Cardiac fibroblast (primary cell): ENCODE measurements around the gene ODAD4.

Experiments
- DNase-seq, 2 donors: peaks; one replicate each; pipeline versions ENCODE4 v3.0.0 to v3.0.0-alpha.2; 2010; ENCODE audit warnings: low read depth in 2 of 2
- H3K4me3 ChIP-seq, 2 donors: replicated peaks in 1 of 2; 1 replicate in 1 of 2; 2 replicates in 1 of 2; pipeline ENCODE4 v1.5.1; 2011; ENCODE audit warnings: low read depth in 2 of 2, low read length in 2 of 2, mild to moderate bottlenecking in 2 of 2, moderate library complexity in 1 of 2
- CTCF ChIP-seq: IDR thresholded peaks from one replicate; pipeline ENCODE4 v1.5.1; 2011; ENCODE audit warnings: low read depth, mild to moderate bottlenecking, low read length, inconsistent platforms

The ODAD4 gene

GRCh38 chr17:41977991-41978390 is 47.6 kb downstream of the ODAD4 start:
- no peak for DNase-seq
- no peak overlapping the region for H3K4me3 ChIP-seq
- TF ChIP-seq CTCF, result no peak

- TF ChIP-seq CTCF, result no peak
- DNase-seq, result peak in 1 of 2 donors; percentile 35
- H3K4me3 ChIP-seq, result no peak overlapping the region
Measured at GRCh38 chr17:41982026-41982760, 51.8 kb downstream of the ODAD4 start.

- DNase-seq, result no peak
- TF ChIP-seq CTCF, result no peak
- H3K4me3 ChIP-seq, result no peak overlapping the region
Measured at GRCh38 chr17:41984454-41984853, 54.0 kb downstream of the ODAD4 start.

- TF ChIP-seq CTCF, result no peak
- no peak for DNase-seq
- H3K4me3 ChIP-seq, result no peak overlapping the region
Measured at GRCh38 chr17:41985919-41986318, 55.5 kb downstream of the ODAD4 start.

GRCh38 chr17:41986634-41987033 is 56.2 kb downstream of the ODAD4 start:
- no peak for TF ChIP-seq CTCF
- no peak for DNase-seq
- H3K4me3 ChIP-seq, result no peak overlapping the region

GRCh38 chr17:41987642-41988041 is 57.2 kb downstream of the ODAD4 start:
- no peak for DNase-seq
- H3K4me3 ChIP-seq, result no peak overlapping the region
- TF ChIP-seq CTCF, result no peak

- H3K4me3 ChIP-seq, result no peak overlapping the region
- no peak for TF ChIP-seq CTCF
- DNase-seq, result no peak
Measured at GRCh38 chr17:41988418-41988817, 58.0 kb downstream of the ODAD4 start.
